H9 (cell line): ENCODE data around the gene PLPP1. TPM values are rescaled to one million over a fixed set of nuclear protein-coding genes. Genes with fewer than 3 reads are reported as not detected.
A peak's percentile ranks its signal among the peaks of the same experiment; 100 is the strongest.

Experiments
- DNase-seq: peaks from one replicate; pipeline ENCODE4 v3.0.0-alpha.2; 2017
- H2AFZ ChIP-seq: one replicate; pipeline ENCODE4 v1.6.1; 2013; ENCODE audit warnings: mild to moderate bottlenecking, low read length, control low read depth, moderate library complexity
- H2AK5ac ChIP-seq: 2 replicates; pipeline ENCODE4 v1.6.1; 2013; ENCODE audit warnings: low read length, control low read depth, mixed read lengths; ENCODE audit not compliant: insufficient read length
- H2BK120ac ChIP-seq: one replicate; pipeline ENCODE4 v1.6.1; 2013; ENCODE audit warnings: low read depth, mild to moderate bottlenecking, low read length, control low read depth, inconsistent platforms; ENCODE audit not compliant: poor library complexity, severe bottlenecking
- H2BK12ac ChIP-seq: 2 replicates; pipeline ENCODE4 v1.6.1; 2013; ENCODE audit warnings: low read length, control low read depth, mixed read lengths, low read depth; ENCODE audit not compliant: insufficient read length
- H2BK15ac ChIP-seq: 2 replicates; pipeline ENCODE4 v1.6.1; 2013; ENCODE audit warnings: low read depth, low read length, control low read depth
- H2BK20ac ChIP-seq: one replicate; pipeline ENCODE4 v1.6.1; 2013; ENCODE audit warnings: low read depth, mild to moderate bottlenecking, low read length, control low read depth, inconsistent platforms; ENCODE audit not compliant: poor library complexity, severe bottlenecking
- H2BK5ac ChIP-seq: 2 replicates; pipeline ENCODE4 v1.6.1; 2013; ENCODE audit warnings: low read length, control low read depth, mixed read lengths; ENCODE audit not compliant: insufficient read length
- H3K14ac ChIP-seq: 2 replicates; pipeline ENCODE4 v1.6.1; 2013; ENCODE audit warnings: low read length, control low read depth; ENCODE audit not compliant: insufficient read depth
- H3K18ac ChIP-seq: 2 replicates; pipeline ENCODE4 v1.6.1; 2013; ENCODE audit warnings: low read depth, mild to moderate bottlenecking, mixed read lengths, low read length, control low read depth; ENCODE audit not compliant: insufficient read length
- H3K23ac ChIP-seq: 2 replicates; pipeline ENCODE4 v1.6.1; 2013; ENCODE audit warnings: low read length, control low read depth, mixed read lengths, low read depth; ENCODE audit not compliant: insufficient read length
- H3K23me2 ChIP-seq: 2 replicates; pipeline ENCODE4 v1.6.1; 2013; ENCODE audit warnings: low read depth, mild to moderate bottlenecking, mixed read lengths, low read length, control low read depth; ENCODE audit not compliant: insufficient read length, poor library complexity, severe bottlenecking
- H3K27ac ChIP-seq: 2 replicates; pipeline ENCODE4 v1.5.1; 2013; ENCODE audit warnings: low read length, control low read depth, mixed read lengths, low read depth; ENCODE audit not compliant: insufficient read length
- H3K27me3 ChIP-seq: 2 replicates; pipeline ENCODE4 v1.6.1; 2013; ENCODE audit warnings: low read length, control low read depth, inconsistent platforms; ENCODE audit not compliant: insufficient read depth
- H3K4ac ChIP-seq: 2 replicates; pipeline ENCODE4 v1.6.1; 2013; ENCODE audit warnings: low read depth, mild to moderate bottlenecking, control low read depth, inconsistent platforms, low read length, moderate library complexity
- H3K4me1 ChIP-seq: 2 replicates; pipeline ENCODE4 v1.6.1; 2013; ENCODE audit warnings: low read length, control low read depth, inconsistent platforms; ENCODE audit not compliant: insufficient read depth
- H3K4me2 ChIP-seq: 2 replicates; pipeline ENCODE4 v1.6.1; 2013; ENCODE audit warnings: low read length, control low read depth, mixed read lengths; ENCODE audit not compliant: insufficient read length, insufficient read depth
- H3K56ac ChIP-seq: 2 replicates; pipeline ENCODE4 v1.6.1; 2013; ENCODE audit warnings: low read depth, mild to moderate bottlenecking, mixed read lengths, low read length, control low read depth; ENCODE audit not compliant: insufficient read length
- H3K79me1 ChIP-seq: 2 replicates; pipeline ENCODE4 v1.6.1; 2013; ENCODE audit warnings: low read depth, mild to moderate bottlenecking, moderate library complexity, low read length, control low read depth, inconsistent platforms; ENCODE audit not compliant: insufficient read depth, poor library complexity, severe bottlenecking
- H3K79me2 ChIP-seq: 2 replicates; pipeline ENCODE4 v1.6.1; 2013; ENCODE audit warnings: low read length, control low read depth, inconsistent platforms; ENCODE audit not compliant: insufficient read depth
- H3K9ac ChIP-seq: 2 replicates; pipeline ENCODE4 v1.6.1; 2013; ENCODE audit warnings: low read length, control low read depth, mixed read lengths; ENCODE audit not compliant: insufficient read length; ENCODE audit errors: extremely low read depth
- H3K9me3 ChIP-seq: one replicate; pipeline ENCODE4 v1.6.1; 2013; ENCODE audit warnings: low read depth, low read length, inconsistent platforms; ENCODE audit not compliant: control insufficient read depth
- H3T11ph ChIP-seq: one replicate; pipeline ENCODE4 v1.6.1; 2013; ENCODE audit warnings: mild to moderate bottlenecking, low read length, control low read depth, inconsistent platforms
- H4K20me1 ChIP-seq: one replicate; pipeline ENCODE4 v1.6.1; 2013; ENCODE audit not compliant: control insufficient read depth, insufficient read length, insufficient read depth
- H4K5ac ChIP-seq: 2 replicates; pipeline ENCODE4 v1.6.1; 2013; ENCODE audit warnings: low read depth, mild to moderate bottlenecking, mixed read lengths, low read length, control low read depth; ENCODE audit not compliant: insufficient read length
- H4K8ac ChIP-seq: replicated peaks from 2 replicates; pipeline ENCODE4 v1.6.1; 2013; ENCODE audit warnings: low read length, control low read depth, mixed read lengths, low read depth; ENCODE audit not compliant: insufficient read length
- H4K91ac ChIP-seq: 2 replicates; pipeline ENCODE4 v1.6.1; 2013; ENCODE audit warnings: low read depth, mild to moderate bottlenecking, moderate library complexity, mixed read lengths, low read length, control low read depth; ENCODE audit not compliant: insufficient read length
- H3K27ac Mint-ChIP-seq, 3 experiments: 2 replicates in 2 of 3; 3 replicates in 1 of 3; pipeline ENCODE4 v1.8.0; 2020 to 2021; ENCODE audit warnings: mixed read lengths in 3 of 3, mild to moderate bottlenecking in 1 of 3, moderate library complexity in 1 of 3
- H3K27me3 Mint-ChIP-seq: 2 replicates; pipeline ENCODE4 v1.8.0; 2021; ENCODE audit warnings: low read depth, mild to moderate bottlenecking, moderate library complexity, mixed read lengths
- H3K36me3 Mint-ChIP-seq, 3 experiments: 2 replicates in 2 of 3; 3 replicates in 1 of 3; pipeline ENCODE4 v1.8.0; 2020 to 2021; ENCODE audit warnings: low read depth in 3 of 3, mixed read lengths in 3 of 3; ENCODE audit not compliant: insufficient read depth in 1 of 3
- H3K4me1 Mint-ChIP-seq, 2 experiments: 2 replicates each; pipeline ENCODE4 v1.8.0; 2020; ENCODE audit warnings: mixed read lengths in 2 of 2
- H3K4me3 Mint-ChIP-seq, 2 experiments: 2 replicates in 1 of 2; 3 replicates in 1 of 2; pipeline ENCODE4 v1.8.0; 2020 to 2021; ENCODE audit warnings: mild to moderate bottlenecking in 2 of 2, mixed read lengths in 2 of 2, moderate library complexity in 1 of 2
- H3K9me3 Mint-ChIP-seq, 2 experiments: 2 replicates in 1 of 2; 3 replicates in 1 of 2; pipeline ENCODE4 v1.8.0; 2020; ENCODE audit warnings: mild to moderate bottlenecking in 2 of 2, mixed read lengths in 2 of 2, moderate library complexity in 1 of 2
- CTCF ChIP-seq: fragments of 200-600 bp; sonication (generic); conservative IDR thresholded peaks from 3 replicates; pipeline ENCODE4 v1.8.0; 2021; ENCODE audit warnings: antibody characterized with exemption, mild to moderate bottlenecking
- WGBS: extraction: QIAGEN DNeasy Blood & Tissue Kit; methylation state at CpG from one replicate; pipeline ENCODE4 v1.1.7; 2013; ENCODE audit warnings: missing lambda C conversion rate, low lambda C conversion rate, mixed read lengths; ENCODE audit not compliant: insufficient read length; ENCODE audit errors: extremely low coverage; 5-methylcytosine and 5-hydroxymethylcytosine counted together
- total RNA-seq: library from RNA; stranded (reverse); gene quantifications from 2 replicates; pipeline ENCODE4 v1.2.1, GENCODE V29; 2021

PLPP1 gene
- total RNA-seq, 1 experiment from 2014 or later = 85.9 TPM

- H3K4me2 ChIP-seq = no peak overlapping the region
- H3K36me3 Mint-ChIP-seq = peaks cover 5 to 34% (median 19%) of the 10 kb centered on the region in 3 experiments; a peak in 5 of 7 replicates
- H3K23me2 ChIP-seq = no peaks in the 10 kb centered on the region
- H3K27ac ChIP-seq = no peak overlapping the region
- H3K9me3 Mint-ChIP-seq = no peaks in the 10 kb centered on the region
- peaks cover 5% of the 10 kb centered on the region; the same call in 1 of the 2 replicates for H3K4me1 ChIP-seq
- no peak overlapping the region for H3T11ph ChIP-seq
- H3K4ac ChIP-seq = no peak overlapping the region
- H2BK120ac ChIP-seq = no peak overlapping the region
- TF ChIP-seq CTCF = no peak
- H3K18ac ChIP-seq = no peak overlapping the region
- no peak for DNase-seq
- no peak overlapping the region for H4K5ac ChIP-seq
- H3K79me2 ChIP-seq = no peaks in the 10 kb centered on the region; the same call in 1 of the 2 replicates
- no peak overlapping the region for H2BK5ac ChIP-seq
- H3K27me3 Mint-ChIP-seq = no peaks in the 10 kb centered on the region
- no peak overlapping the region for H3K14ac ChIP-seq
- no peaks in the 10 kb centered on the region for H3K9me3 ChIP-seq
- no peak overlapping the region for H4K91ac ChIP-seq
- H3K23ac ChIP-seq = no peak overlapping the region
- H3K79me1 ChIP-seq = no peaks in the 10 kb centered on the region
- H2BK12ac ChIP-seq = no peak overlapping the region
- H3K56ac ChIP-seq = no peak overlapping the region
- H3K27ac Mint-ChIP-seq = peak overlapping the region in 1 of 3 experiments; percentile 59; a peak in 2 of 7 replicates
- H4K20me1 ChIP-seq = no peaks in the 10 kb centered on the region
- H2AFZ ChIP-seq = no peak overlapping the region
- H2AK5ac ChIP-seq = no peak overlapping the region
- H3K27me3 ChIP-seq = no peaks in the 10 kb centered on the region
- H3K4me1 Mint-ChIP-seq = peaks cover 25 to 34% of the 10 kb centered on the region in 2 experiments
- no peak overlapping the region for H2BK20ac ChIP-seq
- H3K9ac ChIP-seq = no peak overlapping the region
- no peak overlapping the region for H2BK15ac ChIP-seq
- no peak overlapping the region for H3K4me3 Mint-ChIP-seq
- no CpG with 5 or more reads among the region's 1 CpG for WGBS
- H4K8ac ChIP-seq = no peak overlapping the region
Measured at GRCh38 chr5:55453211-55453610, 81.6 kb downstream of the PLPP1 start.
